Duodenal mucosa (tissue), 2 donors: ENCODE measurements around the gene PIGS.

Experiments used
- H3K27ac ChIP-seq: one replicate; pipeline ENCODE4 v1.7.0; 2013; ENCODE audit warnings: low read depth, low read length
- H3K27me3 ChIP-seq, 2 donors: one replicate each; pipeline ENCODE4 v1.7.0; 2013; ENCODE audit warnings: low read length in 2 of 2, control low read depth in 1 of 2; ENCODE audit not compliant: insufficient read depth in 2 of 2, control insufficient read depth in 1 of 2
- H3K36me3 ChIP-seq, 2 donors: one replicate each; pipeline ENCODE4 v1.7.0; 2013; ENCODE audit warnings: low read length in 2 of 2, control low read depth in 1 of 2; ENCODE audit not compliant: insufficient read depth in 2 of 2, control insufficient read depth in 1 of 2
- H3K4me1 ChIP-seq, 2 donors: one replicate each; pipeline ENCODE4 v1.7.0; 2013; ENCODE audit warnings: low read length in 2 of 2, control low read depth in 1 of 2; ENCODE audit not compliant: insufficient read depth in 2 of 2, control insufficient read depth in 1 of 2
- H3K4me3 ChIP-seq, 2 donors: one replicate each; pipeline ENCODE4 v1.7.0; 2013; ENCODE audit warnings: low read length in 2 of 2, low read depth in 1 of 2
- H3K9ac ChIP-seq, 2 donors: one replicate each; pipeline ENCODE4 v1.7.0; 2013; ENCODE audit warnings: low read length in 2 of 2, low read depth in 1 of 2
- H3K9me3 ChIP-seq, 2 donors: one replicate each; pipeline ENCODE4 v1.7.0; 2013; ENCODE audit warnings: low read length in 2 of 2, control low read depth in 1 of 2; ENCODE audit not compliant: control insufficient read depth in 1 of 2

The PIGS gene

GRCh38 chr17:28571361-28572122, at the start of gene PIGS:
Gene PIGS (minus strand): TSS chr17:28571524. CDS start chr17:28571496, 28 bp downstream.
- H3K4me3 ChIP-seq, result peak within 1 kb of the TSS; percentile 81 to 98
- peaks cover 0 to 2% of the 10 kb centered on the region in 2 donors for H3K36me3 ChIP-seq
- H3K9ac ChIP-seq, result peak within 1 kb of the TSS; percentile 77 to 92
- no peaks in the 10 kb centered on the region for H3K9me3 ChIP-seq
- peaks cover 24 to 26% of the 10 kb centered on the region in 2 donors for H3K4me1 ChIP-seq
- no peaks in the 10 kb centered on the region for H3K27me3 ChIP-seq
- peak within 1 kb of the TSS; percentile 17 for H3K27ac ChIP-seq

- H3K27me3 ChIP-seq, result no peaks in the 10 kb centered on the region
- H3K36me3 ChIP-seq, result peaks cover 83 to 98% of the 10 kb centered on the region in 2 donors
- no peak overlapping the region for H3K27ac ChIP-seq
- H3K4me3 ChIP-seq, result no peak overlapping the region
- no peaks in the 10 kb centered on the region for H3K4me1 ChIP-seq
- H3K9me3 ChIP-seq, result no peaks in the 10 kb centered on the region
- H3K9ac ChIP-seq, result no peak overlapping the region
These were observed 48.7 kb upstream of the PIGS start for GRCh38 chr17:28620010-28620409.

- no peaks in the 10 kb centered on the region for H3K27me3 ChIP-seq
- no peak overlapping the region for H3K27ac ChIP-seq
- no peak overlapping the region for H3K9ac ChIP-seq
- peaks cover 81 to 97% of the 10 kb centered on the region in 2 donors for H3K36me3 ChIP-seq
- H3K4me3 ChIP-seq, result no peak overlapping the region
- H3K9me3 ChIP-seq, result no peaks in the 10 kb centered on the region
- H3K4me1 ChIP-seq, result peaks cover 0 to 4% of the 10 kb centered on the region in 2 donors
These were observed 47.1 kb upstream of the PIGS start for GRCh38 chr17:28618464-28618863.

- Histone ChIP-seq H3K4me3 (no peak overlapping the region), H3K9ac (no peak overlapping the region), H3K4me1 (peaks cover 7 to 15% of the 10 kb centered on the region in 2 donors), H3K36me3 (peaks cover 71 to 83% of the 10 kb centered on the region in 2 donors), H3K27ac (no peak overlapping the region), H3K27me3 (no peaks in the 10 kb centered on the region), H3K9me3 (no peaks in the 10 kb centered on the region)
These were observed 45.0 kb upstream of the PIGS start for GRCh38 chr17:28616281-28616680.

- Histone ChIP-seq H3K36me3 (peaks cover 63 to 80% of the 10 kb centered on the region in 2 donors), H3K4me3 (no peak overlapping the region)
These were observed 44.1 kb upstream of the PIGS start for GRCh38 chr17:28615260-28615940.

GRCh38 chr17:28613931-28614381, 42.6 kb upstream of the PIGS start, which contains the start of gene RSKR:
Gene RSKR (minus strand): TSS chr17:28614185. CDS start chr17:28614161, 24 bp downstream.
- H3K9me3 ChIP-seq, result no peaks in the 10 kb centered on the region
- no peak within 1 kb of the TSS for H3K9ac ChIP-seq
- peaks cover 17 to 26% of the 10 kb centered on the region in 2 donors for H3K4me1 ChIP-seq
- no peak within 1 kb of the TSS for H3K4me3 ChIP-seq
- no peak within 1 kb of the TSS for H3K27ac ChIP-seq
- H3K36me3 ChIP-seq, result peaks cover 49 to 69% of the 10 kb centered on the region in 2 donors
- H3K27me3 ChIP-seq, result no peaks in the 10 kb centered on the region

More at GRCh38 chr17:28615260-28615940, 44.1 kb upstream of the PIGS start:
- H3K9me3 ChIP-seq, result no peaks in the 10 kb centered on the region
- no peak overlapping the region for H3K9ac ChIP-seq
- H3K27me3 ChIP-seq, result no peaks in the 10 kb centered on the region
- H3K4me1 ChIP-seq, result peaks cover 13 to 21% of the 10 kb centered on the region in 2 donors
- H3K27ac ChIP-seq, result no peak overlapping the region

- Histone ChIP-seq H3K4me3 (no peak overlapping the region), H3K27ac (no peak overlapping the region), H3K27me3 (no peaks in the 10 kb centered on the region), H3K9ac (no peak overlapping the region), H3K9me3 (no peaks in the 10 kb centered on the region), H3K36me3 (peaks cover 42 to 61% of the 10 kb centered on the region in 2 donors), H3K4me1 (peaks cover 17 to 26% of the 10 kb centered on the region in 2 donors)
These were observed 41.9 kb upstream of the PIGS start for GRCh38 chr17:28612936-28613872.

GRCh38 chr17:28612531-28612930, 41.2 kb upstream of the PIGS start:
- Histone ChIP-seq H3K36me3 (peaks cover 41 to 55% of the 10 kb centered on the region in 2 donors), H3K4me3 (no peak overlapping the region), H3K4me1 (peaks cover 17 to 26% of the 10 kb centered on the region in 2 donors), H3K27me3 (no peaks in the 10 kb centered on the region), H3K27ac (no peak overlapping the region), H3K9ac (peak overlapping the region in 1 of 2 donors; percentile 11), H3K9me3 (no peaks in the 10 kb centered on the region)

- Histone ChIP-seq H3K27me3 (no peaks in the 10 kb centered on the region), H3K9ac (no peak overlapping the region), H3K27ac (no peak overlapping the region), H3K4me3 (no peak overlapping the region), H3K4me1 (peaks cover 17 to 26% of the 10 kb centered on the region in 2 donors), H3K36me3 (peaks cover 20 to 34% of the 10 kb centered on the region in 2 donors), H3K9me3 (no peaks in the 10 kb centered on the region)
These were observed 39.1 kb upstream of the PIGS start for GRCh38 chr17:28610376-28610775.
